GM19463 (cell line): ENCODE data around the gene GIT2.
"Not testable (repeated sequence)": the region's sequence is repeated elsewhere in the genome, so short reads cannot be mapped to it uniquely, and the experiment has no call there.

Source experiments
- ATAC-seq: cut with Tn5 transposase; IDR thresholded peaks from one replicate; pipeline ENCODE4 v1.9.1; 2021; ENCODE audit warnings: mild to moderate bottlenecking, moderate library complexity; ENCODE audit not compliant: unreplicated experiment

Gene GIT2

GRCh38 chr12:109893261-109893995 lies 102.7 kb downstream of the GIT2 start:
- no peak for ATAC-seq

GRCh38 chr12:109892748-109893147 lies 103.4 kb downstream of the GIT2 start:
- peak; percentile 77 for ATAC-seq

GRCh38 chr12:109892165-109892715 lies 103.9 kb downstream of the GIT2 start:
- no peak for ATAC-seq

- ATAC-seq = not testable (repeated sequence)
These were observed 104.4 kb downstream of the GIT2 start for GRCh38 chr12:109891731-109892130.

GRCh38 chr12:109890620-109891170 lies 105.5 kb downstream of the GIT2 start:
- ATAC-seq = no peak

GRCh38 chr12:109888179-109889020 lies 107.8 kb downstream of the GIT2 start:
- no peak for ATAC-seq

GRCh38 chr12:109885616-109886015 lies 110.6 kb downstream of the GIT2 start:
- no peak for ATAC-seq

GRCh38 chr12:109883461-109883860 lies 112.7 kb downstream of the GIT2 start:
- no peak for ATAC-seq

GRCh38 chr12:109881752-109882151 lies 114.4 kb downstream of the GIT2 start:
- no peak for ATAC-seq

- no peak for ATAC-seq
These were observed 115.2 kb downstream of the GIT2 start for GRCh38 chr12:109880938-109881337.

GRCh38 chr12:109880043-109880931 lies 115.9 kb downstream of the GIT2 start, which contains the start of gene GLTP:
TSS of gene GLTP (minus strand) at chr12:109880541. CDS start at chr12:109880374, 167 bp downstream.
- peak; percentile 92 for ATAC-seq
